ENCODE measurements around the gene PTN.

GRCh38 chr7:137242616-137243015 is 100.9 kb downstream of the PTN start:
- TF ChIP-seq EZH2 (IDR thresholded peaks at IDR 0.05; ENCODE audit: insufficient read depth, poor library complexity, severe bottlenecking) (no peak), EZH2phosphoT487 (IDR thresholded peaks at IDR 0.05; ENCODE audit: insufficient read depth, low read depth) (no peak)
